ENCODE data around the gene LRBA. TPM values are rescaled to one million over a fixed set of nuclear protein-coding genes. Genes with fewer than 3 reads are reported as not detected.
A peak's percentile ranks its signal among the peaks of the same experiment; 100 is the strongest.

LRBA gene
- polyA plus RNA-seq, 1 of the 3 experiments (the other 2 are of a cell fraction): 11.4 TPM

- Histone ChIP-seq H4K20me1 (ENCODE audit: insufficient read depth) (no peaks in the 10 kb centered on the region), H3K4me2 (no peak overlapping the region), H3K27ac (ENCODE audit: low read depth in 2 of 2, low read length in 1 of 2) (peak overlapping the region in 1 of 2 experiments; percentile 16; a peak in 1 of 4 replicates), H3F3A (replicated peaks; ENCODE audit: insufficient read depth) (no peaks in the 10 kb centered on the region), H3K79me2 (ENCODE audit: insufficient read depth) (no peaks in the 10 kb centered on the region), H2AFZ (ENCODE audit: low read depth) (no peak overlapping the region), H3K9me3 (no peaks in the 10 kb centered on the region), H3K9me2 (no peaks in the 10 kb centered on the region), H3K9ac (no peak overlapping the region), H3K27me3 (ENCODE audit: insufficient read depth) (no peaks in the 10 kb centered on the region), H3K4me1 (ENCODE audit: control insufficient read depth in 1 of 2, insufficient read depth in 2 of 2, low read depth in 1 of 2, low read length in 1 of 2) (peaks cover 0 to 8% of the 10 kb centered on the region in 2 experiments; a peak in 3 of 4 replicates), H3K4me3 (ENCODE audit: low read depth in 2 of 2, low read length in 1 of 2) (no peak overlapping the region), H3K36me3 (replicated peaks in 1 of 2; ENCODE audit: control insufficient read depth in 1 of 2, insufficient read depth in 2 of 2, low read length in 1 of 2) (no peaks in the 10 kb centered on the region)
- CTCF ChIA-PET: no interaction called here
- TF ChIP-seq USF2 (IDR thresholded peaks at IDR 0.05; ENCODE audit: borderline replicate concordance, low read depth, low read length) (no peak), USF1 (IDR thresholded peaks at IDR 0.05; ENCODE audit: borderline replicate concordance, low read depth) (no peak), ZBTB33 (IDR thresholded peaks at IDR 0.05; ENCODE audit: borderline replicate concordance, low read depth) (no peak), NRF1 (IDR thresholded peaks at IDR 0.05; ENCODE audit: low read depth, low read length) (no peak)
- WGBS (ENCODE audit: low lambda C conversion rate): 84% methylated on average over 3 of the region's 3 CpGs
- no peak for DNase-seq
- POLR2A ChIA-PET: no interaction called here
Measured at GRCh38 chr4:150337734-150338133, 677.4 kb downstream of the LRBA start.

GRCh38 chr4:150336676-150337412, 678.2 kb downstream of the LRBA start:
- H3K9me2 ChIP-seq: no peaks in the 10 kb centered on the region
- POLR2A ChIA-PET: no interaction called here
- no peak for DNase-seq
- H3K27ac ChIP-seq (ENCODE audit: low read depth in 2 of 2, low read length in 1 of 2): peak overlapping the region in 1 of 2 experiments; percentile 34; a peak in 1 of 4 replicates
- TF ChIP-seq GABPA (IDR thresholded peaks at IDR 0.05; ENCODE audit: low read depth) (no peak), GATA2 (CRISPR knock-in tag; IDR thresholded peaks at IDR 0.05) (peak; percentile 24; the same call in 1 of the 2 replicates)
- no peak overlapping the region for H3K4me3 ChIP-seq (ENCODE audit: low read depth in 2 of 2, low read length in 1 of 2)
- H4K20me1 ChIP-seq (ENCODE audit: insufficient read depth): no peaks in the 10 kb centered on the region
- H3K4me1 ChIP-seq (ENCODE audit: control insufficient read depth in 1 of 2, insufficient read depth in 2 of 2, low read depth in 1 of 2, low read length in 1 of 2): peaks cover 0 to 8% of the 10 kb centered on the region in 2 experiments; a peak in 3 of 4 replicates
- no peak overlapping the region for H3K4me2 ChIP-seq
- no peaks in the 10 kb centered on the region for H3F3A ChIP-seq (replicated peaks; ENCODE audit: insufficient read depth)
- CTCF ChIA-PET: interaction anchor here (0.9 kb wide), 1 partner anchor 72 kb away, joined by 3 read pairs; no protein-coding TSS in a partner anchor
- no peaks in the 10 kb centered on the region for H3K36me3 ChIP-seq (replicated peaks in 1 of 2; ENCODE audit: control insufficient read depth in 1 of 2, insufficient read depth in 2 of 2, low read length in 1 of 2)
- H2AFZ ChIP-seq (ENCODE audit: low read depth): no peak overlapping the region
- H3K27me3 ChIP-seq (ENCODE audit: insufficient read depth): no peaks in the 10 kb centered on the region
- H3K9ac ChIP-seq: no peak overlapping the region
- WGBS (ENCODE audit: low lambda C conversion rate): 71% methylated on average over 5 of the region's 5 CpGs
- H3K9me3 ChIP-seq: no peaks in the 10 kb centered on the region
- no peaks in the 10 kb centered on the region for H3K79me2 ChIP-seq (ENCODE audit: insufficient read depth)

Measured in SK-N-SH (cell line).